Frontal cortex (tissue), 4 donors: Measurements from ENCODE around the gene ZNF846. TPM values are rescaled to one million over a fixed set of nuclear protein-coding genes. Genes with fewer than 3 reads are reported as not detected.
"Not testable (repeated sequence)": the region's sequence is repeated elsewhere in the genome, so short reads cannot be mapped to it uniquely, and the experiment has no call there.

Source experiments
- DNase-seq, 2 donors: peaks; one replicate each; pipeline ENCODE4 v3.0.0; 2012; ENCODE audit warnings: low spot score in 2 of 2
- FAIRE-seq: peaks from 2 replicates; lab custom pipeline; 2012; peaks lifted over from hg19 to GRCh38; lab: Jason Lieb, UNC
- total RNA-seq: library from RNA; depleted of rRNA; stranded (reverse); fragments of >200 nt; gene quantifications from one replicate; pipeline ENCODE4 v1.2.3, GENCODE V29; 2014
- donor health status: control.
- donor health status: control.
- donor health status: control.

Gene ZNF846
- total RNA-seq, 1 donor from 2014 or later, result 17.1 TPM

DNA sequence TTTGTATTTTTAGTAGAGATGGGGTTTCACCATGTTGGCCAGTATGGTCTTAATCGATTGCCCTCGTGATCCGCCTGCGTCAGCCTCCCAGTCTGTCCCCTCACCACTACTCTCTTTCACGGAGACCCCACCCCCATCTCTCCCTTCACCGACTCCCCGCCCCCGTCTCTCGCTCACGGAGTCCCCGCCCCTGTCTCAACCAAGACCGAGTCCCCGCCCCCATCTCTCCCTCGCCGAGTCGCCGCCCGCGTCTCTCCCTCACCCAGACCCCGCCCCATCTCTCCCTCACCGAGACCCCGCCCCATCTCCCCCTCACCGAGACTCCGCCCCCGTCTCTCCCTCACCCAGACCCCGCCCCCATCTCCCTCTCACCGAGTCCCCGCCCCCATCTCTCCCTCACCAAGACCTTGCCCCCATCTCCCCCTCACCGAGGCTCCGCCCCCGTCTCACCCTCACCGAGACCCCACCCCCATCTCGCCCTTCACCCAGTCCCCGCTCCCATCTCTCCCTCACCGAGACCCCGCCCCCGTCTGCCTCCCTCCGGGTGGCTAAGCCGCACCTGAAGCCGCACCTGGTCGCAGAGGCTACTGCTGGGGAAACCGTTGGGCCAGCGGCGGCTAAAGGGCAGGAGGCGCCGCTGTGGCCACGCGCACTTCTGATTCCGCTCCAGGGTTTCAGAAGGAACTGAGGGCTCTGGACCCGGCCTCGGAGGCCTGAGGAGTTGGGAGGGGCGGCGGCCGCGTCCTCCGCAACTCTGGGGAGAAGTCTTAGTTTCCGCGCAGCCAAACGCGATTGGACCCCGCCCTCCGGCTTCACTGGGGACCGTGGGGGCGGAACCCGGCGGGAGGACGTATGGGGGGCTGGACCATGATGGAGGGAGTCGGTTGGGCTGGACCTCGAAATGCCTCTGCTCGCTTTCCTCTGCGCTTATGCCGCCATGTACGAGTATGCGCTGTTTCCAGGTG, 17.1 kb upstream of the ZNF846 start:
- no peak for FAIRE-seq
- DNase-seq, result peak; percentile 73 to 91

DNA sequence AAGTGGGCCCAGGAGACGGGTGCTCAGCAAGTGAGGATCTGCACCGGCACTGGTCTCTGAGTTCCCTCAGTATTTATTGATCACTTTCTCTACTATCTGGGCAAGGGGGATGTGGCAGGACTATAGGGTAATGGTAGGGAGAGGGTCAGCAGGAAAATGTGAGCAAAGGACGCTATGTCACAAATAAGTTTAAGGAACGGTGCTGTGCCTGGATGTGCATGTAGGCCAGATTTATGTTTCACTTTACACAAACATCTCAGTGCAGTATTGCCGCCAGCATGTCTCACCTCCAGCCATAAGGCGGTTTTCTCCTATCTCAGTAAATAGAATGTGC, 15.6 kb upstream of the ZNF846 start:
- not testable (repeated sequence) for FAIRE-seq, DNase-seq

DNA sequence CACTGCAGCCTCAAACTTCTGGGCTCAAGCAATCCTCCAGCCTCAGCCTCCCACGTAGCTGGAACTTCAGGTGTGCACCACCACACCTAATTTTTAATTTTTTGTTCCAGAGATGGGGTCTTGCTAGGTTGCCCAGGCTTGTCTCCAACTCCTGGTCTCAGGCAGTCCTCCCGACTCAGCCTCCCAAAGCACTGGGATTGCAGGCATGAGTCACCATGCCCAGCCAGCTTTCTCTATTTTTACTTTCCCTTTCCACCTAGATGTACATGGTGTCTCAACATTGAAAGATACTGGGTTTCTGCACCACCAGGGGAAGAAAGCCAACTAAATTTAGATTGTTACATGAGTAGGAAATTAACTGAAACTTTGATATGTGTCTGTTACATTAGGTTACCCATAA, 13.8 kb upstream of the ZNF846 start:
- DNase-seq (no peak), FAIRE-seq (no peak)

DNA sequence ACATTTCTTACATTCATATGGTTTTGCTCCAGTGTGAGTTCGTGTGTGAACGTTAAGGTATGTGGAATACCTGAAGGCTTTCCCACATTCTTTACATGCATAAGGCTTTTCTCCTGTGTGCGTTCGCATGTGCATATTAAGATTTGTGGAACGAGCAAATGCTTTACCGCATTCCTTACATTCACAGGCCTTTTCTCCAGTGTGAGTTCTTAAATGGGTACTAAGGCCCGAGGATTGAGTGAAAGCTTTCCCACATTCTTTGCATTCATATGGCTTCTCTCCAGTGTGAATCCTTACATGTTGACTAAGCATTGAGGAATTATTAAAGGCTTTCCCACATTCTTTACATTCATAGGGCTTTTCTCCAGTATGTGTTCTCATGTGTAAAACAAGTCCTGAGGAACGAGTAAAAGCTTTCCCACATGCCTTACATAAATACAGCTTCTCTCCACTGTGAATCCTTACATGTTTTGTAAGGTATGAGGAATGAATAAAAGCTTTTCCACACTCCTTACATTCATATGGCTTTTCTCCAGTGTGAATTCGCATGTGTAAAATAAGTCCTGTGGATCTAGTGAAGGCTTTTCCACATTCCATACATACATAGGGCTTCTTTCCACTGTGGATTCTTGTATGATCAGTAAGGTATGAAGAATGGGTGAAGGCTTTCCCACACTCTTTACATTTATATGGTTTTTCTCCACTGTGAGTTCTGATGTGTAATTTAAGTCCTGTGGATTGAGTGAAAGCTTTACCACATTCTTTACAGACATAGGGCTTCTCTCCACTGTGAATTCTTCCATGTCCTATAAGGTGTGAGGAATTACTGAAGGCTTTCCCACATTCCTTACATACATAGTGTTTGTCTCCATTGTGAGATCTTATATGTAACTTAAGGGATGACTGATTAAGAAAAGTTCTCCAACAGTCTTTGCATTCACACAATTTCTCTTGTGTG, 10.7 kb downstream of the ZNF846 start:
- no peak for FAIRE-seq
- no peak for DNase-seq

DNA sequence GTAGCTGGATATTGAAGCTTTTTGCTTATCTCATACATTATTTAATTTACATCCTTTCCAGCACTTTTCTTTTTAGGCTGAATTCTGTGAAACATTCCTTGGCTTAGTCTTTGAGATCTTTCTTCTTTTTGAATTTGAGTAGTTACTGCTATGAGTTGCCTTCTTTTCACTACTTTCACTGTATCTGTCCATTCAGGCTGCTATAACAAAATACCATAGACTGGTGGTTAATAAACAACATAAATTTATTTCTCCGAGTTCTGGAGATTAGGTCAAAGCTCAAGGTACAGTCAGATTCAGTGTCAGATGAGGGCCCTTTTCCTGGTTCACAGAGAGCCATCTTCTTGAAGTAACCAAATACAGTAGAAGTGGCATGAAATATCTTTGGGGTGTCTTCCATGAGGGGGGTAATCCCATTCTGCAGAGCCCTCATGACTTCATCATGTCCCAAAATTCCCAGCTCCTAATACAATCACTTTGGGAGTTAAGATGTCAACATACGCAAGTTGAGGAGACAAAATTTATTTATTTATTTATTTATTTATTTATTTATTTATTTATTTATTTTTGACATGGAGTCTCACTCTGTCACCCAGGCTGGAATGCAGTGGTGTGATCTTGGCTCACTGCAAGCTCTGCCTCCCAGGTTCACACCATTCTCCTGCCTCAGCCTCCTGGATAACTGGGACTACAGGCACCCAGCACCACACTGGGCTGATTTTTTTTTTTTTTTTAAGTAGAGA, 15.7 kb downstream of the ZNF846 start:
- no peak for FAIRE-seq
- no peak for DNase-seq

DNA sequence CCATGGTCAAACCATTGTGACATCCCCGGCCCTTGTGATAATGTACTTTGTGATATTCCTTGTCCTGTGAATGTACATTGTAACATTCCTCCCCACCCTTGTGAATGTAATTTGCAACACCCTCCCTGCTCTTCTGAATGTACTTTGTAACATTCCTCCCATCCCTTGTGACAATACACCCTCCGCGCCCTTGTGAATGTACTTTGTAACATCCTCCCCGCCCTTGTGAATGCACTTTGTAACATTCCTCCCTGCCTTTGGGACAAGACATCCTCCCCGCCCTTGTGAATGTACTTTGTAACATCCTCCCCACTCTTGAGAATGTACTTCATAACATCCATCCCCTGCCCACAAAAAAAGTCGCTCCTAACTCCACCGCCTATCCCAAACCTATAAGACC, 17.1 kb downstream of the ZNF846 start:
- DNase-seq, result no peak
- no peak for FAIRE-seq

DNA sequence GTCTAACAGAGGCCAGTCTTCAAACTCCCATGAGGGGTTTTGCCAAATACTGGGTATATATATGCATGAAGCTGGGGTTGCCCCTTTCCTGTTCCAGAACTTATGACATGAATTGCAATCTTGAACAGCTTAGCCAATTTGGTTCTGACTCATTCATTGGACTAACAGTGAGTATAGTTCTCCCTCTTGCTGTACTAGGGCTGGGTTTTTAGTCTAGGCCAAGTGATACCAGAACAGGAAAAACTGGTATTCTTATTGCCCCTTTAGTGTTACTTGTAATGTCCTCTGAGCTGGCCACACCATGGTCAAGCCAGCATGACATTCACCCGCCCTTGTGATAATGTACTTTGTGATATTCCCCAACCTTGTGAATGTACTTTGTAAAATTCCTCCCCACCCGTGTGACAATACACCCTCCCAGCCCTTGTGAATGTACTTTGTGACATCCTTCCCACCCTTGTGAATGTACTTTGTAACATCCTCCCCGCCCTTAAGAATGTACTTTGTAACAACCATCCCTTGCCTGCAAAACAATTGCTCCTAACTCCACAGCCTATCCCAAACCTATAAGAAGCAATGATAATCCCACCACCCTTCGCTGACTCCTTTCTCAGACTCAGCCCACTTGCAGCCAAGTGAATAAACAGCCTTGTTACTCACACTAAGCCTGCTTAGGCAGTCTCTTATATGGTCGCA, 26.9 kb downstream of the ZNF846 start:
- no peak for FAIRE-seq

DNA sequence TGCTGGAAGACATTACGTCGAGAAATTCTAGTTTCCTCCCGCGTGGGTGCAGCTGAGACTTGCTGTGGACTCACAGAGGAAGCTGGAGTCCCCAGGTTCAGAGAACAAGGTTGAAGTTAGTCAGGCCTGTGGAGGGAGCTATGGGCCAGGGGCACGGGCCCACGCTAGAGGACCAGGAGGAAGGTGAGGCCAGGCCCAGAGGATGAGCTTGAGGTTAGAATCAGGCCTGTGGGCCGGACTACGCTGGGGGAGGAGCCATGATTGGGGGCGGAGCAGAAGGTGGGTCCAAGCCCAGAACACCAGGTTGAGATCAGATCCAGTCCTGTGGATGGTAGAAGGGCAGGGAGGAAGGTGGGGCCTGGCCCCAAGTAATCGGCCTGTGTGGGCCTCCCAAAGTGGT, 32.6 kb downstream of the ZNF846 start:
- FAIRE-seq (no peak), DNase-seq (no peak)

More for the DNA sequence above, 26.9 kb downstream of the ZNF846 start:
- no peak for DNase-seq

DNA sequence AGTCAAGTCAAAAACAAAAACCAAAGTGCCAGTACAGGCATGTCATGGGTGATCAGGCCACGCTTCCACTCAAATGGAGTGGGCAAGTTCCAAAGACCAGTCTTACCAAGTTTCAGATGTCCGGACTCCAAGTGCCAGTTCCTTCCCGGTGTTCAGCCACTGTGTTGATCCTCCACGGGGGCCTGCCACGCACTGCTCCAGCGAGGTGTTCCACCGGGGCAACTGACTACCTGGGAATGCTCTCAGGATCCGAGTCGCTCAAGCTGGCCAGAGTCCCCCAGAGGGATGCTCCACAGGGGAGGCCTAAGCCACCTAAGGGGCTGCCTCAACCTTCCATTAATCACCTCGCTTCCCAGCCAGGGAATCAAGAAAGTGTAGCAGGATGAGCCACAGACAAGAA, 38.5 kb downstream of the ZNF846 start:
- FAIRE-seq, DNase-seq: not testable (repeated sequence)

DNA sequence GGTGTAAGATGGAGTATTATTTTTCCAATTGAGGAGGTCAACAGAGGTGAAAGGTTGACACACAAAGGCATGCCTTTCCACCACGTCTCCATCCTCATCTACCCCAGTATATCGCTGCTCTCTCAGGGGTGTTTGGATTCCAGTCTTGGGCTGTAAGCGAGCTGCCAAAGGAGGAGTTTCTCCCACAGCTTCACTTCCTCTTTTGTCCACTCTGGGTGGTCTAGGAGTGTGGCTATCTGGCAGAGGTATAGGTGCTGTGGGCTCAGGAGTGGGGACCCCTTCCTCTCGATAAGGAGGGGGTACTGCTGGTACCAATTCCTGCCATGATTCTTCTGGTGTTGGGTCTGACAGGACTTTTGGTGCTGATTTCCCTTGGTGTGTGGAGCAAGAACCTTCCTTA, 39.4 kb downstream of the ZNF846 start:
- no peak for FAIRE-seq
- no peak for DNase-seq

DNA sequence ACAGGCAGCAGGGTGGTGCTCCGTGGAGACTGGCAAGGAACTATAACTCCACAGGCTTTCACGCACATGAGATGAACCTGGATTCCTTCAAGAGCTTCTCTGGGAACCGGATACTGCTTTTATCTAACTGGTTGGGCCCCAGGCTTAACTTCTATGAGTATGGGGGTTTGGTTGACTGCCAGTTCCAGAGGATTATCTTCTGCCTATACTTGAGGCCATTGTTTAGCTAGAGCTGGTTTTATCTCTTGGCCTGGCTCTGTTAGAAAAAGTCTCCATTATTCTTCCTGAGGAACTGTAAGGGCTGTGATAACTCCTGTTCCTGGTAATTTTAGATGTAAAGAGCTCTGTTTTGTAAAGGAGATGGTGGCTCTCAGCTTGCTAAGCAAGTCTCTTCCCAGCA, 40.9 kb downstream of the ZNF846 start:
- FAIRE-seq (no peak), DNase-seq (no peak)

DNA sequence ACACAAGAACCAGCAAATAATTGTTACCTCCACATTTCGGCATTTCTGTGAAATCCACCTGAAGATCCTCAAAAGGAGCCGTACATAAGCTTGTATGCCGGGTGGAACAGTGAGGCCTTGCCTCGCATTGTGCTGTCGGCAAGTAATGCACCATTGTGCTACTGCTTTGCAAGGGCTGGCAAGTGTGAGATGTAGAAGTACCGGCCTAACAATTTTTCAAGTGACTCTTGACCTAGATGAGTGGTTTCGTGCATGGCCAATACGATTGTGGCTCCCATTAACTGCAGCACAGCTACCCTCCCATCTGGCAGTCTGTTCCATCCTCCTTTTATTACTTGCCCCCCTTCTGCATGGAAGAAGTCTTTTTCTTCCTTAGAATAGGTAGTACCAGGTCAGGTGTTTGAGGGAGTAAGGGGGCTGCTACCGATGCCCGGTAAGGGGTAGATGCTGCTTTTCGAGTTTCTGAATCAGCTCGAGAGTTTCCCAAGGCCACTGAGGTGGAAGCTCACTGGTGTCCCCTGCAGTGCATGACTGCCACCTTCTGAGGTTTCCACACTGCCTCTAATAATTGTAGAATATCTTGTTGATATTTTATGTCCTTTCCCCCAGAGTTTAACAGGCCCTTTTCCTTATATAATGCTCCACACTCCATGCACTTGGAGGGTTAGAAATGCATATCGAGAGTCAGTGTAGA, 42.9 kb downstream of the ZNF846 start:
- not testable (repeated sequence) for DNase-seq, FAIRE-seq

DNA sequence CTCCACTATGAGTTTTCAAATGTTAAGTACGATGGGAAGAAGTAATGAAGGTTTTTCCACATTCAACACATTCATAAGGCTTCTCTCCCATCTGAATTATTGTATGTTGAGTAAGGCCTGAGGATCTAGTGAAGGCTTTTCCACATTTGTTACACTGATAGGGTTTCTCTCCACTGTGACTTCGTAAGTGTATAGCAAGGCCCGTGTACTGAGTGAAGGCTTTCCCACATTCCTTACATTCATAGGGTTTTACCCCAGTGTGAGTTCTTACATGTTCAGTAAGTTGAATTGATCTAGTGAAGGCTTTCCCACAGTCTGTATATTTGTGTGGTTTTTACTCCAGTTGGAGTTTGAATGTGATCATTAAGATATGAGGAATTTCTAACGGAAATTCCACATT, 44.4 kb downstream of the ZNF846 start:
- FAIRE-seq (no peak), DNase-seq (no peak)

DNA sequence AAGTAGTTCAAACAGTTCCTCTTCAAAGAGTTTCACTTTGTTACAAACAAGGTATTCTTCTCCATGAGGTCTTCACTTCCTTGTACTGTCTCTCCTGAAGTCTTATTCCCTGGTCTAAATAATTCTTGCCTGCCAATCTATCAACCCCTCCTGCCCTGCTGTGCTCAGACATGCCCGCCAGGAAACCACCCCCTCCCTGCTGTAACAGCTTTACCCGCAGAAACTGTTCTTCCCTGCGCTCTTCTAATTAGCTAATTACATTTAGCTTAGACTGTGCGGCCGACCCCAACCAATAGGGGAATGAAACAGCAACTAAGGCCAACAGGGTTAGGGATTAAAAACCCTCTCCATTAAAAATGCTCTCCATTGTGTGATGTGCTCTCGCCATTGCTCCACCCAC, 46.7 kb downstream of the ZNF846 start:
- DNase-seq, result no peak
- no peak for FAIRE-seq

DNA sequence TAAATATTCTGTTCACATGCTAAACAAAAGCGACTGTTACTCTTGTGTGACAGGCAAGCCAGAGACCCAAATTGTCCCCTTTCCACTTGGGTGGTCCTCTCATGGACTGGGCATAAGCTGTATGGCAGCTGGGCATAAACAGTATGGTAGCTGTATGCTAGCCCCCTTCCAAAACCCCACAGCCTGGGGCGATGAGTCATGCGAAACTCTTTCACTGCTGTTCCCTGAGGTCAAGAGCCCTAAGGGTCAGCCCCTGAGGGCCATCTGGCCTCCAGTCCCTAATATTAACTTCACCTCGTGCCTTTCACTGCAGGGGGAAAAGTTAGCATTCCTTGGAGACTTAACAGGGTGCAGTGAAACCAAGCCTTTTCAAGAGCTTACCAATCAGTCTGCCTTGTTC, 48.0 kb downstream of the ZNF846 start:
- DNase-seq (no peak), FAIRE-seq (no peak)

DNA sequence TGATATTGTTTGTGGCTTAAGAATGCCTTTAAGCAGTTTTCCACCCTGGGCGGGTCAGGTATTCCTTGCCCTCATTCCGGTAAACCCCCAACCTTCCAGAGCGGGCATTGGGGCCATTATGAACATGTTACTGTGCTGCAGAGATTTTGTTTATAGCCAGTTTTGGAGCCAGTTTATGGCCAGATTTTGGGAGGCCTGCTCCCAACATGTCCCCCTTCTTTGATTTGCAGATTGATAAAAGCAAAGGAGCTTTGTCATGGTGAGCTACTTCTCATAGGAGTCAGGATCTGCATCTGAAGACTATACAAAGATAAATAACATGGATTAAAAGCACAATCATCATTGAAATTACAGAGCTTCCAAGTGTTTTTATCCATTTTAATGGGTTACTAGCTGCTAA, 56.7 kb downstream of the ZNF846 start:
- DNase-seq (no peak), FAIRE-seq (no peak)

DNA sequence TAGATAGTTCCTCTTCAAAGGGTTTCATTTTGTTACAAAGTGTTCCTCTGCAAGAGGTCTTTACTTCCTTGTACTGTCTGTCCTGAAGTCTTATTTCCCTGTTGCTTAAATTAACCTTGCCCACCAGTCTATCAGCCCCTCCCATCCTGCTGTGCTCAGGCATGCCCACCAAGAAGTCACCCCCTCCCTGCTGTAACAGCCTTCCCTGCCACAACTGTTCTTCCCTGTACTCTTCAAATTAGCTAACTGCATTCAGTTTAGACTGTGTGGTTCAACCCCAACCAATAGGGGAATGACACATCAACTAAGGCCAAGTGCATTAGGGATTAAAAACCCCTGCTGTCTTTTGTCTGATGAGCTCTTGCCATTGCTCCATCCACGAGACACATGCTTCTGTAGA, 59.2 kb downstream of the ZNF846 start:
- FAIRE-seq (no peak), DNase-seq (no peak)

DNA sequence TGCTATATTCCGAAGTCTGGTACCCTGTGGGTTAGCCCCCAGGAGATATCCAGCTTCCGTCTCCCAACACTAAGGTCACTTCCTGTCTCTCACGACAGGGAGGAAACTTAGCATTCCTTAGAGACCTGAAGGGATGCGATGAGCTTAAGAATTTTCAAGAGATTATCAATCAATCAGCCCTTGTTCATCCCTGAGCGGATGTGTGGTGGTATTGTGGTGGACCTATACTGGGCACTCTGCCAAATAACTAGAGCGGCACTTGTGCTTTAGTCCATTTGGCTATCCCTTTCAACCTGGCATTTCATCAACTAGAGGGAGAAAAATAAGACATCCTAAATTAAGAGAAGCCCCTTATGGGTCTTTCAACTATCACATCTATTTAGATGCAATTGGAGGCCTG, 62.7 kb downstream of the ZNF846 start:
- DNase-seq (no peak), FAIRE-seq (no peak)

DNA sequence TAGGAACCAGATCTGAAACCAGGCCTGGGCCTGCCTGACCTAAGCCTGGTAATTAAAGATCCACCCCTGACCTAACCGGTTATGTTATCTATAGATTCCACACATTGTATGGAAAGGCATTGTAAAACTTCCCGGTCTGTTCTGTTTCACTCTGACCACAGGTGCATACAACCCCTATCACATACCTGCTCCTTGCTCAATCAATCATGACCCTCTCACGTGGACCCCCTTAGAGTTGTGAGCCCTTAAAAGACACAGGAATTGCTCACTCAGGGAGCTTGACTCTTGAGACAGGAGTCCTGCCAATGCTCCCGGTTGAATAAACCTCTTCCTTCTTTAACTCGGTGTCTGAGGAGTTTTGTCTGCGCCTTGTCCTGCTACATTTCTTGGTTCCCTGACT, 66.4 kb downstream of the ZNF846 start:
- DNase-seq (no peak), FAIRE-seq (no peak)
